Spleen (tissue), 13 donors: Measurements from ENCODE around the gene PRAMEF18. TPM values are rescaled to one million over a fixed set of nuclear protein-coding genes. Genes with fewer than 3 reads are reported as not detected.
A peak's percentile ranks its signal among the peaks of the same experiment; 100 is the strongest.
"Not testable (repeated sequence)": the region's sequence is repeated elsewhere in the genome, so short reads cannot be mapped to it uniquely, and the experiment has no call there.

Experiments
- DNase-seq: peaks from one replicate; pipeline ENCODE4 v3.0.0-alpha.2; 2020
- H3K27ac ChIP-seq, 8 donors: fragments of 200-600 bp; sonication (generic) in 7 of 8; 1 replicate in 4 of 8; 2 replicates in 4 of 8; pipeline versions ENCODE4 v1.5.0 to v1.8.0; 2016 to 2021; ENCODE audit warnings: inconsistent platforms in 4 of 8, mild to moderate bottlenecking in 4 of 8, moderate library complexity in 1 of 8
- H3K27me3 ChIP-seq, 7 donors: fragments of 200-600 bp; sonication (generic) in 6 of 7; replicated peaks in 1 of 7; 1 replicate in 4 of 7; 2 replicates in 3 of 7; pipeline versions ENCODE4 v1.5.0 to v1.8.0; 2016 to 2021; ENCODE audit warnings: inconsistent platforms in 3 of 7, mild to moderate bottlenecking in 1 of 7
- H3K36me3 ChIP-seq, 6 donors: fragments of 200-600 bp; sonication (generic) in 5 of 6; 1 replicate in 4 of 6; 2 replicates in 2 of 6; pipeline versions ENCODE4 v1.5.0 to v1.8.0; 2016 to 2021; ENCODE audit warnings: inconsistent platforms in 2 of 6
- H3K4me1 ChIP-seq, 6 donors: fragments of 200-600 bp; sonication (generic) in 5 of 6; 1 replicate in 3 of 6; 2 replicates in 3 of 6; pipeline versions ENCODE4 v1.5.0 to v1.8.0; 2016 to 2021; ENCODE audit warnings: inconsistent platforms in 3 of 6
- H3K4me3 ChIP-seq, 8 donors: fragments of 200-600 bp; sonication (generic) in 7 of 8; 1 replicate in 4 of 8; 2 replicates in 4 of 8; pipeline versions ENCODE4 v1.5.0 to v1.8.0; 2016 to 2021; ENCODE audit warnings: inconsistent platforms in 4 of 8, mild to moderate bottlenecking in 4 of 8, moderate library complexity in 2 of 8
- H3K9me3 ChIP-seq, 8 donors: fragments of 200-600 bp; sonication (generic) in 7 of 8; 1 replicate in 4 of 8; 2 replicates in 4 of 8; pipeline versions ENCODE4 v1.5.0 to v1.8.0; 2016 to 2021; ENCODE audit warnings: inconsistent platforms in 4 of 8
- WGBS, 5 donors: extraction: QIAGEN DNeasy Blood & Tissue Kit in 3 of 5; methylation state at CpG; one replicate each; pipeline versions ENCODE4 v1.1.5 to v1.1.7; 2013 to 2018; 5-methylcytosine and 5-hydroxymethylcytosine counted together
- intact Hi-C: fragments of 100-400 bp; cut with DNase I; formaldehyde crosslinking; loops from one replicate; pipeline ENCODE4 v1.15.0; 2023; ENCODE audit warnings: low total_unique reads
- long read RNA-seq, 2 donors: transcript quantifications; one replicate each; lab custom pipeline, GENCODE V29; 2026
- polyA plus RNA-seq, 3 donors: library from polyadenylated mRNA; stranded (reverse); fragments of 200-250 nt; gene quantifications; one replicate each; pipeline ENCODE4 v1.2.1, GENCODE V29; 2013
- total RNA-seq, 7 donors: library from RNA; depleted of rRNA in 3 of 7; stranded (reverse); fragments of >200 nt in 3 of 7; fragmentation: NEBNext Ultra II Directional in 4 of 7; extraction: Animal tissue kit (Norgen Biotek cat#: 25700) in 4 of 7; gene quantifications; one replicate each; pipeline versions ENCODE4 v1.1.0 to v1.2.1, GENCODE V29; 2016 to 2021
- donor health status: healthy with polysubstance abuse.
- donor health status: DM: no; HTN: no; CAD: no; lungs with moderate emphysema.
- donor health status: DM: no; HTN: no; CAD: no.
- donor health status: Bipolar disorder and iron deficiency.
- donor health status: healthy.
- donor health status: DM: no; HTN: no; CAD: no.
- donor health status: DM: yes; HTN: yes; CAD: no.

PRAMEF18 gene
- not detected for total RNA-seq
- polyA plus RNA-seq = not detected
- long read RNA-seq, donor 1 = 0 reads
- long read RNA-seq, donor 2 = 0 reads

- H3K4me1 ChIP-seq, H3K27ac ChIP-seq, intact Hi-C loops, H3K4me3 ChIP-seq, H3K9me3 ChIP-seq, H3K36me3 ChIP-seq: not testable (repeated sequence)
- DNase-seq = peak; percentile 45
- 61 to 81% (median 77%) methylated on average over 8 to 9 of the region's 9 CpGs for WGBS, 5 donors
- H3K27me3 ChIP-seq = peaks cover 0 to 14% (median 0%) of the 10 kb centered on the region in 7 donors
These were observed at the start of gene PRAMEF18 for GRCh38 chr1:13225675-13226204. PRAMEF18 (minus strand) TSS chr1:13226154; CDS start chr1:13226106, 48 bp downstream.

GRCh38 chr1:13265124-13265523 is 39.2 kb upstream of the PRAMEF18 start:
- H3K9me3 ChIP-seq, H3K4me3 ChIP-seq, H3K4me1 ChIP-seq, H3K27me3 ChIP-seq, intact Hi-C loops, DNase-seq, H3K27ac ChIP-seq, H3K36me3 ChIP-seq: not testable (repeated sequence)
- WGBS, 5 donors = 14 to 76% (median 50%) methylated on average over 2 of the region's 3 CpGs; no CpG with 5 or more reads in 2 of the 5 donors

- H3K36me3 ChIP-seq, intact Hi-C loops, H3K9me3 ChIP-seq, DNase-seq, H3K27ac ChIP-seq, H3K27me3 ChIP-seq, H3K4me3 ChIP-seq, H3K4me1 ChIP-seq: not testable (repeated sequence)
- 92 to 100% (median 99%) methylated on average over 1 to 2 of the region's 5 CpGs; no CpG with 5 or more reads in 1 of the 5 donors for WGBS, 5 donors
These were observed 27.9 kb upstream of the PRAMEF18 start, which contains the start of gene PRAMEF5 for GRCh38 chr1:13253898-13254297. PRAMEF5 (plus strand) TSS chr1:13254198; CDS start chr1:13259269, 5,071 bp downstream.

- H3K9me3 ChIP-seq, H3K4me1 ChIP-seq, H3K27ac ChIP-seq, intact Hi-C loops, H3K4me3 ChIP-seq, DNase-seq, H3K36me3 ChIP-seq: not testable (repeated sequence)
- WGBS, 5 donors = 72 to 91% (median 81%) methylated on average over 6 to 7 of the region's 7 CpGs
- H3K27me3 ChIP-seq = peaks cover 0 to 21% (median 0%) of the 10 kb centered on the region in 7 donors
These were observed 21.2 kb upstream of the PRAMEF18 start for GRCh38 chr1:13247122-13247521.

- H3K36me3 ChIP-seq, H3K27ac ChIP-seq, DNase-seq, intact Hi-C loops, H3K4me1 ChIP-seq, H3K4me3 ChIP-seq, H3K9me3 ChIP-seq: not testable (repeated sequence)
- H3K27me3 ChIP-seq = peaks cover 0 to 21% (median 0%) of the 10 kb centered on the region in 7 donors
- 71 to 87% (median 86%) methylated on average over 2 of the region's 2 CpGs for WGBS, 5 donors
These were observed 20.6 kb upstream of the PRAMEF18 start for GRCh38 chr1:13246554-13246871.

- H3K4me1 ChIP-seq, H3K27ac ChIP-seq, H3K9me3 ChIP-seq, H3K36me3 ChIP-seq, DNase-seq, intact Hi-C loops, H3K4me3 ChIP-seq: not testable (repeated sequence)
- H3K27me3 ChIP-seq = peaks cover 0 to 21% (median 0%) of the 10 kb centered on the region in 7 donors
- WGBS, 5 donors = 67 to 88% (median 75%) methylated on average over 5 of the region's 5 CpGs
These were observed 20.0 kb upstream of the PRAMEF18 start for GRCh38 chr1:13245841-13246553.

GRCh38 chr1:13243536-13244263 is 17.7 kb upstream of the PRAMEF18 start:
- intact Hi-C loops, H3K9me3 ChIP-seq, H3K36me3 ChIP-seq, H3K27ac ChIP-seq, DNase-seq, H3K4me3 ChIP-seq, H3K4me1 ChIP-seq: not testable (repeated sequence)
- 82 to 90% (median 85%) methylated on average over 9 of the region's 9 CpGs for WGBS, 5 donors
- peaks cover 0 to 21% (median 2%) of the 10 kb centered on the region in 7 donors for H3K27me3 ChIP-seq

GRCh38 chr1:13239633-13240032 is 13.7 kb upstream of the PRAMEF18 start:
- peaks cover 0 to 10% (median 4%) of the 10 kb centered on the region in 7 donors for H3K27me3 ChIP-seq
- H3K27ac ChIP-seq, DNase-seq, H3K36me3 ChIP-seq, H3K9me3 ChIP-seq, H3K4me1 ChIP-seq, H3K4me3 ChIP-seq, intact Hi-C loops: not testable (repeated sequence)
- WGBS, 5 donors = 87 to 93% (median 89%) methylated on average over 4 of the region's 4 CpGs

GRCh38 chr1:13237572-13237971 is 11.6 kb upstream of the PRAMEF18 start:
- H3K4me3 ChIP-seq, H3K4me1 ChIP-seq, H3K27ac ChIP-seq, intact Hi-C loops, H3K9me3 ChIP-seq, H3K36me3 ChIP-seq, H3K27me3 ChIP-seq: not testable (repeated sequence)
- 58 to 83% (median 74%) methylated on average over 3 to 4 of the region's 4 CpGs for WGBS, 5 donors
- peak; percentile 39 for DNase-seq

GRCh38 chr1:13234057-13234456 is 8.1 kb upstream of the PRAMEF18 start:
- peak; percentile 9 for DNase-seq
- not testable (repeated sequence) for H3K36me3 ChIP-seq

GRCh38 chr1:13232056-13232455 is 6.1 kb upstream of the PRAMEF18 start:
- peaks cover 0 to 31% (median 0%) of the 10 kb centered on the region in 7 donors for H3K27me3 ChIP-seq

More at GRCh38 chr1:13234057-13234456, 8.1 kb upstream of the PRAMEF18 start:
- H3K4me3 ChIP-seq, H3K9me3 ChIP-seq, intact Hi-C loops, H3K27ac ChIP-seq, H3K4me1 ChIP-seq: not testable (repeated sequence)
- peaks cover 0 to 31% (median 0%) of the 10 kb centered on the region in 7 donors for H3K27me3 ChIP-seq
- 66 to 84% (median 74%) methylated on average over 1 of the region's 1 CpG for WGBS, 5 donors

More at GRCh38 chr1:13232056-13232455, 6.1 kb upstream of the PRAMEF18 start:
- peak; percentile 10 for DNase-seq
- H3K9me3 ChIP-seq, intact Hi-C loops, H3K4me1 ChIP-seq, H3K36me3 ChIP-seq, H3K27ac ChIP-seq, H3K4me3 ChIP-seq: not testable (repeated sequence)
- WGBS, 5 donors = 64 to 75% (median 69%) methylated on average over 2 of the region's 2 CpGs
